H1 (cell line): Measurements from ENCODE around the gene RAB9B. TPM values are rescaled to one million over a fixed set of nuclear protein-coding genes. Genes with fewer than 3 reads are reported as not detected.

Source experiments
- CTCF ChIA-PET: fragments of 300-600 bp; sonication (Branson Sonifier 250); formaldehyde crosslinking; loops from one replicate; lab custom pipeline; 2021; ENCODE audit not compliant: partially characterized antibody; lab: Charles Lee
- POLR2A ChIA-PET: fragments of 300-600 bp; sonication (Branson Sonifier 250); formaldehyde crosslinking; loops from one replicate; lab custom pipeline; 2021; ENCODE audit warnings: inconsistent platforms; ENCODE audit not compliant: partially characterized antibody; lab: Charles Lee
- DNase-seq, 2 experiments: peaks; one replicate each; pipeline versions ENCODE4 v3.0.0 to v3.0.0-alpha.2; 2010 to 2022; ENCODE audit warnings: low spot score in 2 of 2, low read depth in 1 of 2, mixed read lengths in 1 of 2
- FAIRE-seq: peaks from 2 replicates; lab custom pipeline; 2011; peaks lifted over from hg19 to GRCh38; lab: Jason Lieb, UNC
- H2AFZ ChIP-seq: 2 replicates; pipeline ENCODE4 v1.8.1; 2012; ENCODE audit warnings: low read length, inconsistent platforms
- H2AK5ac ChIP-seq: 2 replicates; pipeline ENCODE4 v1.6.1; 2013; ENCODE audit warnings: low read depth, low read length
- H2BK120ac ChIP-seq: replicated peaks from 2 replicates; pipeline ENCODE3; 2013; ENCODE audit warnings: low read depth, low read length, inconsistent platforms
- H2BK12ac ChIP-seq: 2 replicates; pipeline ENCODE4 v1.6.1; 2013; ENCODE audit warnings: low read depth, low read length
- H2BK15ac ChIP-seq: 2 replicates; pipeline ENCODE4 v1.6.1; 2013; ENCODE audit warnings: low read length
- H2BK20ac ChIP-seq: 2 replicates; pipeline ENCODE4 v1.6.1; 2013; ENCODE audit warnings: low read length
- H2BK5ac ChIP-seq: 2 replicates; pipeline ENCODE4 v1.6.1; 2013; ENCODE audit warnings: low read depth, low read length
- H3K14ac ChIP-seq: 2 replicates; pipeline ENCODE4 v1.6.1; 2013; ENCODE audit warnings: inconsistent platforms; ENCODE audit not compliant: insufficient read length
- H3K18ac ChIP-seq: 2 replicates; pipeline ENCODE4 v1.6.1; 2013; ENCODE audit warnings: low read length; ENCODE audit errors: extremely low read depth
- H3K23ac ChIP-seq: 2 replicates; pipeline ENCODE4 v1.6.1; 2013; ENCODE audit warnings: inconsistent platforms; ENCODE audit not compliant: insufficient read length
- H3K23me2 ChIP-seq: 2 replicates; pipeline ENCODE4 v1.6.1; 2013; ENCODE audit warnings: low read depth, low read length
- H3K27ac ChIP-seq: 2 replicates; pipeline ENCODE4 v1.6.1; 2011; ENCODE audit warnings: low read depth, low read length, inconsistent platforms
- H3K27me3 ChIP-seq, 4 experiments: replicated peaks in 1 of 4; 1 replicate in 1 of 4; 2 replicates in 3 of 4; pipeline versions ENCODE4 v1.6.1 to v1.8.1; 2011 to 2013; ENCODE audit warnings: low read length in 3 of 4, mild to moderate bottlenecking in 3 of 4, inconsistent platforms in 2 of 4, mixed read lengths in 2 of 4, moderate library complexity in 1 of 4; ENCODE audit not compliant: control insufficient read depth in 3 of 4, insufficient read depth in 3 of 4; ENCODE audit errors: extremely low read depth in 1 of 4
- H3K36me3 ChIP-seq, 4 experiments: 2 replicates each; pipeline versions ENCODE4 v1.6.1 to v1.8.1; 2011 to 2013; ENCODE audit warnings: mild to moderate bottlenecking in 4 of 4, low read length in 3 of 4, moderate library complexity in 2 of 4, control low read depth in 1 of 4, inconsistent platforms in 1 of 4; ENCODE audit not compliant: insufficient read depth in 4 of 4, control insufficient read depth in 2 of 4
- H3K4ac ChIP-seq: replicated peaks from 2 replicates; pipeline ENCODE3; 2013; ENCODE audit warnings: low read length, low read depth, mixed read lengths, inconsistent platforms; ENCODE audit not compliant: insufficient read length
- H3K4me1 ChIP-seq, 4 experiments: replicated peaks in 1 of 4; 1 replicate in 1 of 4; 2 replicates in 3 of 4; pipeline versions ENCODE4 v1.6.1 to v1.8.1; 2011 to 2013; ENCODE audit warnings: low read length in 3 of 4, inconsistent platforms in 2 of 4, mixed read lengths in 1 of 4; ENCODE audit not compliant: insufficient read depth in 4 of 4, control insufficient read depth in 3 of 4
- H3K4me2 ChIP-seq, 2 experiments: 2 replicates each; pipeline versions ENCODE4 v1.6.1 to v1.8.1; 2011 to 2013; ENCODE audit warnings: low read depth in 2 of 2, low read length in 2 of 2, control low read depth in 1 of 2, inconsistent platforms in 1 of 2, mild to moderate bottlenecking in 1 of 2; ENCODE audit not compliant: insufficient read depth in 1 of 2
- H3K4me3 ChIP-seq, 4 experiments: fragments of 200-600, 300-600 bp in 1 of 4; sonication (generic), shearing (Covaris generic), sonication (Bioruptor Twin) in 1 of 4; 2 replicates each; pipeline versions ENCODE4 v1.5.1 to v1.8.1; 2011 to 2016; ENCODE audit warnings: low read length in 4 of 4, low read depth in 3 of 4, control low read depth in 2 of 4, inconsistent platforms in 2 of 4, mild to moderate bottlenecking in 2 of 4, mixed read lengths in 1 of 4, moderate library complexity in 1 of 4; ENCODE audit not compliant: insufficient read depth in 2 of 4; ENCODE audit errors: extremely low read depth in 1 of 4
- H3K56ac ChIP-seq: replicated peaks from 2 replicates; pipeline ENCODE3; 2013; ENCODE audit warnings: low read depth, mild to moderate bottlenecking, mixed read lengths, low read length, inconsistent platforms; ENCODE audit not compliant: insufficient read length
- H3K79me1 ChIP-seq: 2 replicates; pipeline ENCODE4 v1.6.1; 2013; ENCODE audit warnings: low read depth, low read length, control low read depth
- H3K79me2 ChIP-seq, 2 experiments: 2 replicates each; pipeline versions ENCODE4 v1.6.1 to v1.8.1; 2012 to 2013; ENCODE audit warnings: low read length in 2 of 2, mild to moderate bottlenecking in 2 of 2, inconsistent platforms in 1 of 2; ENCODE audit not compliant: insufficient read depth in 2 of 2, control insufficient read depth in 1 of 2
- H3K9ac ChIP-seq, 4 experiments: replicated peaks in 1 of 4; 1 replicate in 1 of 4; 2 replicates in 3 of 4; pipeline versions ENCODE4 v1.6.1 to v1.8.1; 2011 to 2013; ENCODE audit warnings: low read depth in 3 of 4, low read length in 3 of 4, control low read depth in 2 of 4, mild to moderate bottlenecking in 2 of 4, moderate library complexity in 2 of 4, inconsistent platforms in 1 of 4; ENCODE audit errors: extremely low read depth in 1 of 4
- H3K9me3 ChIP-seq, 2 experiments: 2 replicates each; pipeline versions ENCODE4 v1.6.1 to v1.8.1; 2012 to 2013; ENCODE audit warnings: mild to moderate bottlenecking in 2 of 2, moderate library complexity in 2 of 2, control low read depth in 1 of 2, inconsistent platforms in 1 of 2, low read depth in 1 of 2, low read length in 1 of 2, mixed read lengths in 1 of 2; ENCODE audit not compliant: insufficient read depth in 2 of 2
- H4K20me1 ChIP-seq, 2 experiments: replicated peaks in 1 of 2; 2 replicates each; pipeline versions ENCODE3 to v1.8.1; 2011 to 2013; ENCODE audit warnings: inconsistent platforms in 2 of 2, low read length in 2 of 2, mild to moderate bottlenecking in 1 of 2; ENCODE audit not compliant: insufficient read depth in 2 of 2, control insufficient read depth in 1 of 2
- H4K5ac ChIP-seq: 2 replicates; pipeline ENCODE4 v1.6.1; 2013; ENCODE audit warnings: low read length, low read depth, mixed read lengths, inconsistent platforms; ENCODE audit not compliant: insufficient read length
- H4K8ac ChIP-seq: 2 replicates; pipeline ENCODE4 v1.8.0; 2013; ENCODE audit warnings: mild to moderate bottlenecking, moderate library complexity, low read length, inconsistent platforms; ENCODE audit not compliant: insufficient read depth; ENCODE audit errors: extremely low read depth
- H4K91ac ChIP-seq: replicated peaks from 2 replicates; pipeline ENCODE3; 2013; ENCODE audit warnings: low read length, mixed read lengths, inconsistent platforms; ENCODE audit not compliant: insufficient read length
- ASH2L ChIP-seq: fragments of 200-600, 300-600 bp; sonication (generic); IDR thresholded peaks from one replicate; pipeline ENCODE4 v1.7.1; 2017; ENCODE audit warnings: low read length
- BCL11A ChIP-seq, 2 experiments: IDR thresholded peaks; one replicate each; pipeline ENCODE4 v1.6.1; 2011; ENCODE audit warnings: low read depth in 2 of 2, low read length in 2 of 2, mild to moderate bottlenecking in 2 of 2
- CBX8 ChIP-seq: fragments of 300-800, 300-1000 bp; sonication (generic); IDR thresholded peaks from 2 replicates; pipeline ENCODE4 v1.7.1; 2016; ENCODE audit warnings: low read depth, low read length, borderline replicate concordance
- HDAC2 ChIP-seq, 2 experiments: fragments of 300-600 bp in 1 of 2; sonication (generic) in 1 of 2; IDR thresholded peaks; 2 replicates each; pipeline ENCODE4 v1.6.1; 2011 to 2012; ENCODE audit warnings: low read depth in 2 of 2, low read length in 2 of 2, mild to moderate bottlenecking in 2 of 2, moderate library complexity in 2 of 2, borderline replicate concordance in 1 of 2, inconsistent platforms in 1 of 2
- HDAC6 ChIP-seq: IDR thresholded peaks from one replicate; pipeline ENCODE4 v1.7.1; 2012; ENCODE audit warnings: low read depth, mild to moderate bottlenecking, inconsistent platforms, low read length, moderate library complexity
- KDM4A ChIP-seq: IDR thresholded peaks from one replicate; pipeline ENCODE4 v1.7.1; 2012; ENCODE audit warnings: low read depth, mild to moderate bottlenecking, moderate library complexity, low read length, inconsistent platforms; ENCODE audit not compliant: severe bottlenecking
- NANOG ChIP-seq: IDR thresholded peaks from 2 replicates; pipeline ENCODE4 v1.6.1; 2011; ENCODE audit warnings: low read length, low read depth, mild to moderate bottlenecking, inconsistent platforms; ENCODE audit not compliant: insufficient read depth, poor library complexity, severe bottlenecking
- NRF1 ChIP-seq: IDR thresholded peaks from 2 replicates; pipeline ENCODE4 v1.6.1; 2011; ENCODE audit warnings: mild to moderate bottlenecking, low read depth, low read length, improper control_type of control experiment
- RNF2 ChIP-seq: fragments of 200-900, 300-1000 bp; sonication (generic); IDR thresholded peaks from 2 replicates; pipeline ENCODE4 v1.7.1; 2016; ENCODE audit warnings: borderline replicate concordance, low read depth, mild to moderate bottlenecking, antibody characterized with exemption, low read length; ENCODE audit not compliant: poor library complexity, severe bottlenecking; ENCODE audit errors: missing control alignments
- SIX5 ChIP-seq: IDR thresholded peaks from 2 replicates; pipeline ENCODE4 v1.6.1; 2011; ENCODE audit warnings: mild to moderate bottlenecking, low read depth, low read length
- WGBS, 2 experiments: shearing (Covaris generic) in 1 of 2; methylation state at CpG; one replicate each; pipeline versions ENCODE4 v1.1.6 to v1.1.7; 2013 to 2015; ENCODE audit warnings: low lambda C conversion rate in 2 of 2, mixed read lengths in 2 of 2, inconsistent platforms in 1 of 2, low coverage in 1 of 2, missing lambda C conversion rate in 1 of 2; ENCODE audit not compliant: insufficient replicate concordance in 2 of 2, insufficient coverage in 1 of 2, insufficient read length in 1 of 2; ENCODE audit errors: extremely low coverage in 1 of 2, missing lambda C conversion rate in 1 of 2; 5-methylcytosine and 5-hydroxymethylcytosine counted together
- polyA plus RNA-seq, 7 experiments: library from polyadenylated mRNA; depleted of rRNA in 3 of 7; stranded (reverse) in 5 of 7; unstranded in 2 of 7; fragments of >200 nt in 5 of 7; fragments of 200-250 nt in 2 of 7; gene quantifications; 1 replicate in 5 of 7; 2 replicates in 1 of 7; 4 replicates in 1 of 7; pipeline versions ENCODE4 v1.2.1 to v1.2.3, GENCODE V29; 2011 to 2013; ENCODE audit warnings: missing spikeins in 2 of 7, mixed read lengths in 2 of 7
- total RNA-seq: library from RNA; stranded (reverse); fragmentation: NEBNext Ultra II Directional; extraction: Animal tissue kit (Norgen Biotek cat#: 25700); gene quantifications from 2 replicates; pipeline ENCODE4 v1.2.1, GENCODE V29; 2021
- TF ChIP-seq, protein P1 (sequence below): IDR thresholded peaks from 2 replicates; pipeline ENCODE4 v1.6.1; 2012; ENCODE audit warnings: inconsistent platforms
- TF ChIP-seq, protein P2 (sequence below): IDR thresholded peaks from 2 replicates; pipeline ENCODE4 v1.6.1; 2012; ENCODE audit warnings: inconsistent platforms

The RAB9B gene
- total and polyA plus RNA-seq, 2 of the 8 experiments (the other 6 are each of a cell fraction or from before 2014, with no cell fraction given), result 0.26 to 0.56 TPM

- H3K9me3 ChIP-seq, result no peaks in the 10 kb centered on the region
- H3K4me3 ChIP-seq, result no peak overlapping the region
- H3K4ac ChIP-seq, result no peak overlapping the region
- no peak overlapping the region for H2BK15ac ChIP-seq
- CTCF ChIA-PET, result interaction anchor here (0.9 to 1.6 kb wide), 5 partner anchors 16 to 122 kb away, joined by 3 to 7 read pairs (median 3); partner anchors contain the start of gene PLP1
- no peak overlapping the region for H4K5ac ChIP-seq
- no peak overlapping the region for H3K18ac ChIP-seq
- no peak overlapping the region for H2AK5ac ChIP-seq
- FAIRE-seq, result no peak
- H4K20me1 ChIP-seq, result no peaks in the 10 kb centered on the region
- no peaks in the 10 kb centered on the region for H3K23me2 ChIP-seq
- no peak overlapping the region for H2AFZ ChIP-seq
- H2BK5ac ChIP-seq, result no peak overlapping the region
- no peaks in the 10 kb centered on the region for H3K36me3 ChIP-seq
- 85% methylated on average over 2 of the region's 3 CpGs; no CpG with 5 or more reads in 1 of the 2 experiments for WGBS, 2 experiments
- no peaks in the 10 kb centered on the region for H3K4me1 ChIP-seq
- no peak overlapping the region for H3K56ac ChIP-seq
- H3K27ac ChIP-seq, result no peak overlapping the region
- no peaks in the 10 kb centered on the region for H3K79me2 ChIP-seq
- no peaks in the 10 kb centered on the region for H3K27me3 ChIP-seq
- H2BK120ac ChIP-seq, result no peak overlapping the region
- H3K4me2 ChIP-seq, result no peak overlapping the region
- H2BK12ac ChIP-seq, result no peak overlapping the region
- no peak overlapping the region for H3K14ac ChIP-seq
- no peak overlapping the region for H3K23ac ChIP-seq
- H3K79me1 ChIP-seq, result no peaks in the 10 kb centered on the region
- H4K8ac ChIP-seq, result no peak overlapping the region
- POLR2A ChIA-PET, result no interaction called here
- H3K9ac ChIP-seq, result no peak overlapping the region
- no peak overlapping the region for H4K91ac ChIP-seq
- DNase-seq, result no peak
- no peak overlapping the region for H2BK20ac ChIP-seq
- TF ChIP-seq HDAC6, result no peak
- TF ChIP-seq CBX8, result no peak
- TF ChIP-seq HDAC2 (IDR thresholded peaks at IDR 0.05; ENCODE audit: borderline replicate concordance in 1 of 2, low read depth in 2 of 2, low read length in 2 of 2), result no peak
- no peak for TF ChIP-seq ASH2L
- TF ChIP-seq NRF1, result no peak
- TF ChIP-seq, protein P1, sequence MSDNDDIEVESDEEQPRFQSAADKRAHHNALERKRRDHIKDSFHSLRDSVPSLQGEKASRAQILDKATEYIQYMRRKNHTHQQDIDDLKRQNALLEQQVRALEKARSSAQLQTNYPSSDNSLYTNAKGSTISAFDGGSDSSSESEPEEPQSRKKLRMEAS, result no peak
- TF ChIP-seq KDM4A, result no peak
- no peak for TF ChIP-seq SIX5
- no peak for TF ChIP-seq BCL11A (IDR thresholded peaks at IDR 0.05; ENCODE audit: low read depth in 2 of 2, low read length in 2 of 2)
- TF ChIP-seq, protein P2, sequence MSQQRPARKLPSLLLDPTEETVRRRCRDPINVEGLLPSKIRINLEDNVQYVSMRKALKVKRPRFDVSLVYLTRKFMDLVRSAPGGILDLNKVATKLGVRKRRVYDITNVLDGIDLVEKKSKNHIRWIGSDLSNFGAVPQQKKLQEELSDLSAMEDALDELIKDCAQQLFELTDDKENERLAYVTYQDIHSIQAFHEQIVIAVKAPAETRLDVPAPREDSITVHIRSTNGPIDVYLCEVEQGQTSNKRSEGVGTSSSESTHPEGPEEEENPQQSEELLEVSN, result no peak
- TF ChIP-seq RNF2, result no peak
- TF ChIP-seq NANOG, result no peak
These were observed 20.2 kb downstream of the RAB9B start for GRCh38 chrX:103811858-103812257.
